NOMO-1 treated with dmso at 0.1 percent for 144 hours (cell line): Measurements from ENCODE around the gene RASA4.
"Not testable (repeated sequence)": the region's sequence is repeated elsewhere in the genome, so short reads cannot be mapped to it uniquely, and the experiment has no call there.

ENCODE experiments used
- DNase-seq: peaks from one replicate; lab custom pipeline; 2025; ENCODE audit not compliant: unreplicated experiment; lab: John Stamatoyannopoulos, UW

The RASA4 gene

DNA sequence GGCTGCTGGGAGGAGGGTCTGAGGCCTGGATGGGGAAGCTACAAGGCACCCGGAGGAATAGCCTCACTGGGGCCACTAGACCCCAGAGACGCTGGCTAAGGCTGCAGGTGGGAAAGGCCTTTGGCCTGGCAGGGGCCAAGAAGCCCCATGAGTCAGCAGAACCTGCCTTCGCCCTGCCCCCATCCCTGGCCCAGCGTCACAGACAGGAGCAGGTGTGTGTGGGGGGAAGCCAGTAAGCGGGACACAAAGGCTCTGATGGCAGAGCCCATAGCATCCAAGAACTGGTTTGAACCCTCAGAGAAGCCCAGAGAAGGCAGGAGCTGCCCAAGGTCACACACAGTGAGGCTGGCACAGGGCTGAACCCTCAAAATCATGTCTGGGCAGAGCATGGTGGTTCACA lies 9.7 kb downstream of the RASA4 start:
- DNase-seq = not testable (repeated sequence)

- DNase-seq = not testable (repeated sequence)
Measured at GRCh38 chr7:102604431-102605145, 12.0 kb downstream of the RASA4 start.

DNA sequence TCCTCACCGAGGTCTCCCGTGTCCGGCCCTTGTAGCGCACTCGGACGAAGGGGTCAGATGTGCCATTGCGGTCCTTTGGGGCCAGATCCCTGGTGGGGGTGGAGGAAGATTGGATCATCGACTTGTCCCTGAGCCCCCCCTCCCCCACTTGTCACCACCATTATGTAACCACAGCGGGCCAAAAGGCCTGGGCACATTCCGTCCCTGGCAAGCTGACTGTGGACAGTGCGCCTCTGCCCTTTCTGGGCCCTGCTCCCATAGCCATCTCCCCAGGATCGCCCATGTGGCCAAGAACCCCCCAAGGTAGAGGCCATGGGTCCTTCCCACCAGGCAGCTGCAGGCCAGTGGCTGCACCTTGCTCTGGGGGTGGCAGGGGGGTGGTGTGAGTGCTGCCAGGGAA lies 14.2 kb downstream of the RASA4 start:
- not testable (repeated sequence) for DNase-seq

DNA sequence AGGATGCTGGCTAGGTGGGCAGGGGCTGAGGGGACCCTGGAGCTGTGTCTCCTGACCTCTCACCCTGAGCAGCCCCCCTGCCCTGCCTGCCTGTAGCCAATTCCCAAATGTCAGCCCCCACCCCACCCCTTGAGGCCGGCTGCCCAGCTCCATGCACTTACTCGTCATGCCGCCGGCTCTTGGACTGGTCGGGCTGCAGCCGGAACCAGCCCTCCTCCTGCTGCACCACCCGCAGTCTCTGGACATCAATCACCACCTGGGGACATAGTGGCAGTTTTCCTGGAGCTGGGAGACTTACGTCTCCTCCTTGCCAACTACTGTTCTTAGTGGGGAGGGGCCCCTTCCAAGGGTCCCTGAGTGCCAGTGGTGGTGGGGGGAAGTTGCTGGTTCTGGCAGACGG lies 16.9 kb downstream of the RASA4 start:
- DNase-seq = not testable (repeated sequence)

GRCh38 chr7:102596036-102596435 lies 20.5 kb downstream of the RASA4 start:
- DNase-seq = not testable (repeated sequence)

- DNase-seq = not testable (repeated sequence)
Measured at GRCh38 chr7:102593637-102594334, 22.8 kb downstream of the RASA4 start.

- DNase-seq = not testable (repeated sequence)
Measured at GRCh38 chr7:102592477-102593019, 24.0 kb downstream of the RASA4 start.

- not testable (repeated sequence) for DNase-seq
Measured at GRCh38 chr7:102589857-102590256, 26.7 kb downstream of the RASA4 start.

DNA sequence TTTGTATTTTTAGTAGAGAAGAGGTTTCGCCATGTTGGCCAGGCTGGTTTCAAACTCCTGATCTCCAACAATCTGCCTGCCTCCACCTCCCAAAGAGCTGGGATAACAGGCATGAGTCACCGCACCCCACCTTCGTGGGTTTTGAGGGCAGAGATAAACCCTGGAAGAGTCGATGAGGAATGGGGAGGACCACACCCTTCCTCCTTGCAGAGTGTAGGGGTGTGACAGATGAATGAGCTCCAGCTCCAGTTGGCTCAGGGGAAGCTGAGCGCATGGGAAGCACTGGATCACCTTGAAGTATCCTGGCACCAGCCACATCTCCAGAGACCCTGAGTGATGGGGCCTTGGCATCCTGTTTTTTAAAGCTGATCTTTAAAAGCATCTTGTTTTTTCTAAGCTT lies 33.1 kb downstream of the RASA4 start:
- DNase-seq = not testable (repeated sequence)

GRCh38 chr7:102581722-102582121 lies 34.8 kb downstream of the RASA4 start:
- DNase-seq = not testable (repeated sequence)

DNA sequence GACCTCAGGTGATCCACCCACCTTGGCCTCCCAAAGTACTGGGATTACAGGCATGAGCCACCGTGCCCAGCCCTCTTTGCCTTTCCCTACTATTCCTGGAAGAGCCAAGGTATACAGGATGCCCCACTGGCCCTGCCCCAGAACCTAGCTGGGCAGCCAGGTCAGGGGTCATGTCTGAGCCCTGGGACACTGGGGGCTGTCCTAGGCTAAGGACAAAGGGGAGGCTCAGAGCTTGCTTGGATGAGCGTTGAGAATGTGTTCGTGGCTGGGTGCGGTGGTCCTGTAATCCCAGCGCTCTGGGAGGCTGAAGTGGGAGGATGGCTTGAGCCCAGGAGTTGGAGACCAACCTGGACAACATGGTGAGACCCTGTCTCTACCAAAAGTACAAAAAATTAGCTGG lies 38.1 kb downstream of the RASA4 start:
- DNase-seq = not testable (repeated sequence)

DNA sequence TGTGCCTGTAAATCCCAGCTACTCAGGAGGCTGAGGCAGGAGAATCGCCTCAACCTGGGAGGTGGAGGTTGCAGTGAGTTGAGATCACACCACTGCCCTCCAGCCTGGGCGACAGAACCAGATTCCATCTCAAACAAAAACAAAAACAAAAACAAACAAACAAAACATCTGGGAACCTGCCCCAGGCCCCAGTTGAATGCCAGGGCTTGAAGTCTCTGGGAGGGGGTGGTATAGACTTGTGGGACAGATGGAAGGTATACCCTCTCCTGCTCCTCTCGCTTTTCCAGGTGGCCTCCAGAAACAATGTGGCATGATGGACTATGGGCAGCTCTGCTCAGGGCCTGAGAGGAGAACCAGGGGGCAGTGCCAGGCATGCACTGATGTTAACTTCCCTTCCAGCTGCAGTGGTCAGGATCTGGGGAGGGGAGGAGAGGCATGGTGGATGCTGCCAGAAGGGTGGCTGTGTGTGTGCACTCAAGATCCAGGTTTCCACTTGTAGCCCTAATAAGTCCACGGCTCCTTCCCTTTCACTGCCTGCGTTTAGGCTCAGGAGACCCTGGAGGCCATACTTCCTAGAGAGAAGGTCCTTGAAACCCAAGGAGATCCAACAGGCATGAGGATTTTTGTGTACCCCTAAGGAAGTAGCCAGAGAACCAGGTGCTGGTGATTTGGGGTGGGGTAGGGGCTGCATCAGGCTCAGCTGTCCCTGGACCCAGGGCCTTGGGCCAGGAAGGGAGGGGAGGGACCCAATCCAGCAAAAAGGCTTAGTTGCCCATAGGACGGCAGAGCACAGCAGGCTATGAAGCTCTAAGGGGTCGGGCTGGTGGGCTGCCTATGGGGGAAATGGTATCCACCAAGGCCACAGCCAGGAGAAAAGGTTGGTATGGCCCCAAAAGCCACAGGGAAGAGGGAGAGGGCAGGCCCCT lies 39.0 kb downstream of the RASA4 start:
- DNase-seq = not testable (repeated sequence)

DNA sequence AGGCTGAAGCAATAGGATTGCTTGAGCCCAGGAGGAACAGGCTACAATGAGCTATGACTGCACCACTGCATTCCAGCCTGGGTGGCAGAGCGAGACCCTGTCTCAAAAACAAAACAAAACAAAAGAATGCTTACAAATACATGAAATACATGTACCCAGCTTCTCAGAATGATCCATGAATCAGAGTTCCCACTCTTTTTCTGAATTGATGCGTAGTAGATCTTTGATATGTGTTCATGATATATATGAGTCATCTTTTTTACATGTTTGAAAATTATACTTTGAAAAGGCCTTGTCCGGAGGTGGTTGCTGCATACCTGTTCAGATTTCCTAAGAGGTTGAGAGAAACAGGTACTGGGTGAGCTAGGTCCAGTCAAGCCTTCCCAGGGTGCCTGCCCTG lies 40.2 kb downstream of the RASA4 start:
- DNase-seq = not testable (repeated sequence)

- not testable (repeated sequence) for DNase-seq
Measured at GRCh38 chr7:102574607-102575006, 41.9 kb downstream of the RASA4 start.

- not testable (repeated sequence) for DNase-seq
Measured at GRCh38 chr7:102572261-102573239, 44.0 kb downstream of the RASA4 start, which contains the start of gene POLR2J3. POLR2J3 (minus strand) TSS chr7:102572583; CDS start chr7:102572521, 62 bp downstream.

- not testable (repeated sequence) for DNase-seq
Measured at GRCh38 chr7:102568620-102569019, 47.9 kb downstream of the RASA4 start.

- DNase-seq = not testable (repeated sequence)
Measured at GRCh38 chr7:102550808-102551422, 65.6 kb downstream of the RASA4 start, which contains the start of gene SPDYE2. SPDYE2 (plus strand) TSS chr7:102551226; CDS start chr7:102553256, 2,030 bp downstream.

GRCh38 chr7:102546353-102546752 lies 70.2 kb downstream of the RASA4 start:
- DNase-seq = not testable (repeated sequence)

GRCh38 chr7:102545288-102545687 lies 71.3 kb downstream of the RASA4 start:
- DNase-seq = not testable (repeated sequence)
